Cardiac muscle cell (in vitro differentiated cells and primary cell): ENCODE measurements around the gene B3GALNT1. TPM values are rescaled to one million over a fixed set of nuclear protein-coding genes. Genes with fewer than 3 reads are reported as not detected.
A peak's percentile ranks its signal among the peaks of the same experiment; 100 is the strongest.

Experiments used
- DNase-seq, 2 donors: peaks; one replicate each; pipeline versions ENCODE4 v3.0.0 to v3.0.0-alpha.2; 2010 to 2017; ENCODE audit warnings: low read depth in 1 of 2, low spot score in 1 of 2
- H3K27ac ChIP-seq: fragments of 200-600 bp; sonication (generic); 2 replicates; pipeline ENCODE4 v1.5.1; 2016
- H3K27me3 ChIP-seq: fragments of 200-600 bp; sonication (generic); 2 replicates; pipeline ENCODE4 v1.6.0; 2016; ENCODE audit warnings: control low read depth
- H3K36me3 ChIP-seq: fragments of 200-600 bp; sonication (generic); 2 replicates; pipeline ENCODE4 v1.5.1; 2016; ENCODE audit warnings: control low read depth
- H3K4me1 ChIP-seq: fragments of 200-600 bp; sonication (generic); 2 replicates; pipeline ENCODE4 v1.8.1; 2017; ENCODE audit warnings: low read depth, mild to moderate bottlenecking, mixed run types
- H3K4me3 ChIP-seq: fragments of 200-600 bp; sonication (generic); 2 replicates; pipeline ENCODE4 v1.5.1; 2016; ENCODE audit warnings: mild to moderate bottlenecking
- H3K9me3 ChIP-seq: fragments of 200-600 bp; sonication (generic); 2 replicates; pipeline ENCODE4 v1.5.1; 2017; ENCODE audit warnings: low read depth, mild to moderate bottlenecking, control low read depth
- CTCF ChIP-seq: IDR thresholded peaks from 2 replicates; pipeline ENCODE4 v1.5.1; 2012; ENCODE audit warnings: low read depth, mild to moderate bottlenecking, low read length
- polyA plus RNA-seq: library from polyadenylated mRNA; unstranded; fragments of >200 nt; fragmentation: Nextera tagmentation; extraction: Ambion mirVana; gene quantifications from 2 replicates; pipeline ENCODE4 v1.2.1, GENCODE V29; 2016
- total RNA-seq: library from RNA; depleted of rRNA; stranded (reverse); fragments of >200 nt; gene quantifications from 2 replicates; pipeline ENCODE4 v1.2.3, GENCODE V29; 2016

Gene B3GALNT1
- total and polyA plus RNA-seq, 2 experiments from 2014 or later: 6.6 to 10.8 TPM

GRCh38 chr3:161069511-161070251, 35.5 kb downstream of the B3GALNT1 start:
- Histone ChIP-seq H3K4me1 (no peaks in the 10 kb centered on the region), H3K9me3 (no peaks in the 10 kb centered on the region), H3K27me3 (no peaks in the 10 kb centered on the region), H3K4me3 (no peak overlapping the region), H3K36me3 (no peaks in the 10 kb centered on the region), H3K27ac (no peak overlapping the region)
- no peak for TF ChIP-seq CTCF
- DNase-seq: peak in 1 of 2 donors; percentile 68

GRCh38 chr3:161067335-161067734, 37.8 kb downstream of the B3GALNT1 start:
- Histone ChIP-seq H3K9me3 (no peaks in the 10 kb centered on the region), H3K27me3 (no peaks in the 10 kb centered on the region), H3K4me1 (no peaks in the 10 kb centered on the region), H3K27ac (no peak overlapping the region), H3K4me3 (no peak overlapping the region), H3K36me3 (no peaks in the 10 kb centered on the region)
- DNase-seq: no peak
- no peak for TF ChIP-seq CTCF

- TF ChIP-seq CTCF: no peak
- Histone ChIP-seq H3K27ac (no peak overlapping the region), H3K27me3 (no peaks in the 10 kb centered on the region), H3K4me3 (no peak overlapping the region), H3K36me3 (no peaks in the 10 kb centered on the region), H3K4me1 (no peaks in the 10 kb centered on the region), H3K9me3 (no peaks in the 10 kb centered on the region)
- no peak for DNase-seq
These were observed 38.2 kb downstream of the B3GALNT1 start for GRCh38 chr3:161066930-161067329.

GRCh38 chr3:161064413-161064812, 40.7 kb downstream of the B3GALNT1 start:
- Histone ChIP-seq H3K4me3 (no peak overlapping the region), H3K36me3 (no peaks in the 10 kb centered on the region), H3K4me1 (no peaks in the 10 kb centered on the region), H3K27ac (no peak overlapping the region), H3K9me3 (no peaks in the 10 kb centered on the region), H3K27me3 (no peaks in the 10 kb centered on the region)
- no peak for DNase-seq
- TF ChIP-seq CTCF: no peak

- Histone ChIP-seq H3K27ac (peak overlapping the region; percentile 58), H3K36me3 (no peaks in the 10 kb centered on the region), H3K4me3 (no peak overlapping the region), H3K4me1 (peaks cover 8% of the 10 kb centered on the region), H3K9me3 (no peaks in the 10 kb centered on the region), H3K27me3 (no peaks in the 10 kb centered on the region)
- TF ChIP-seq CTCF: no peak
- no peak for DNase-seq
These were observed 50.1 kb downstream of the B3GALNT1 start for GRCh38 chr3:161054860-161055604.
